ENCODE measurements around the gene FBXO10. TPM values are rescaled to one million over a fixed set of nuclear protein-coding genes. Genes with fewer than 3 reads are reported as not detected.
A peak's percentile ranks its signal among the peaks of the same experiment; 100 is the strongest.
"Not testable (repeated sequence)": the region's sequence is repeated elsewhere in the genome, so short reads cannot be mapped to it uniquely, and the experiment has no call there.

FBXO10 gene
- total RNA-seq, 1 experiment from 2014 or later = 34.1 TPM

DNA sequence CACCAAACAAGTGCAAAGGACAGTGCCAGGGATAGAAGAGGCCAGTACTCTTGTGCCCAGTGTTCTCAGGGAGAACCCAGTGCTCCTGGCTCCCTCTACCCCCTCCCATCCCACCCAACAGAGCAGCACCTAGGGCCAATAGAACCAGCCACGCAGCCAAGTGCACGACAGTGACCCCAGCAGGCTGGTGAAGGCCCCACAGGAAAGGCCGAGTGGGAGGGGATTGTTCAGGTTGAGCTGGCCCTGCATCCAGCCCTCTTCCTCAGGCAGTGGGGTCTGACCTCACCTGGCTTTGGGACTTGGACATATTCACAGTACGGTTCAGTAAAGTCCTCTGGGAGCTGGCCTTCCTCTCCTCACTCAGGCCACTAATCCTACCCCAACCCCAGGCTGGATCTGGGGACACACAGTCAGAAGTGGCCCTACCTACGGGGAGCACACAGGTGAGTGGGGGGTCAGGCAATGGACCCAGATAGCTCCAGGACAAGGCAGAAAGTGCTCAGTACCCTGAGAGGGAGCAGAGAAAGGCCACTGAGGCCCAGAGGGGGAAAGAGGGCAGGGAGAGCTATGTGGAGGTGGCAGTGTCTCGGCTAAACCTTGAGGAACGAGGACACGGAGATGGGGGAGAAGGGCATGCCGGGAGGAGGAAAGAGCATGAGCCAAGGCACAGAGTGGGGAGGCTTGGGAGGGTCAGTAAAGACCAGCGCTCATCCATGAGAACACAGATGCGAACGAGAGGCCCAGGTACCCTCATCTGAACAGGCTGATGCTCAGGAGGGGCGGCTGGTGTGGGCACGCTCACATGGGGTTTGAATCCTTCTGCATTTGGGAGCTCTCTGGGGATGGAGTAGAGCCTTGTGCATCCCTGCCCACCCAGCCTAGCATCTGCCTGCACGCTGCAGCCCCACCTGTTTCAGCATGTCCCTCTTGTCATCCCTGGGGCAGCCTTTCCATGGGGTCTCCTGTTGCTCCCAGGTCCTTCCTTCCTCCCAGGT is 64.9 kb downstream of the FBXO10 start:
- DNase-seq (ENCODE audit: low read depth) = no peak

DNA sequence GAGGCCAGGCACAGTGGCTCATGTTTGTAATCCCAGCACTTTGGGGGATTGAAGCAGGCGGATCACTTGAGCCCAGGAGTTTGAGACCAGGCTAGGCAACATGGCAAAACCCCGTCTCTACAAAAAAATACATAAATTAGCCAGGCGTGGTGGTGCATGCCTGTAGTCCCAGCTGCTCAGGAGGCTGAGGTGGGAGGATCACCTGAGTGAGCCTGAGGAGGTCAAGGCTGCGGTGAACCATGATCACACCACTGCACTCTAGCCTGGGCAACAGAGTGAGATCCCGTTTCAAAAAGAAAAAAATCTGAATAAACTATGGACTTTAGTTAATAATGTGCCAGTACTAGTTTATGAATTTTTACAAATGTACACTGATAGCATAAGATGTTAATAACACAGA is 66.1 kb downstream of the FBXO10 start:
- not testable (repeated sequence) for DNase-seq (ENCODE audit: low read depth)

DNA sequence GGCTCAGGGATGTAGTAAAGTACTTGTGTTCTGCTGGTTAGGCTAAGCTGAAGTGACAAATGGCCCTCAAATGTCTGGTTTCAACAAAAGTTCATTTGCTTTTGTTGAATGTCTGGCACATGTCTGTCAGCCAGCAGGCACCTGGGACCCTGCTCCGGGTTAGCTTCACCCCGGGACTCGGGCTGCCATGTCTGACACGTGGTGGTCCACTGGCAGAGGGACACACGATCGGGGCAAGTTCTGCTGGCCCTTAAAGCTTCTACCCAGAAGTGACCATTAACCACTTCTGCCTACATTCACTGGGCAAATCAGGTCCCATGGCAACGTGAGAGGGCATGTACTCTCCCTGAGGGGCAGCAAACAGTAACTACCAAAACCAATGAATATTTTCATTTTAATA is 66.6 kb downstream of the FBXO10 start:
- DNase-seq (ENCODE audit: low read depth) = no peak

DNA sequence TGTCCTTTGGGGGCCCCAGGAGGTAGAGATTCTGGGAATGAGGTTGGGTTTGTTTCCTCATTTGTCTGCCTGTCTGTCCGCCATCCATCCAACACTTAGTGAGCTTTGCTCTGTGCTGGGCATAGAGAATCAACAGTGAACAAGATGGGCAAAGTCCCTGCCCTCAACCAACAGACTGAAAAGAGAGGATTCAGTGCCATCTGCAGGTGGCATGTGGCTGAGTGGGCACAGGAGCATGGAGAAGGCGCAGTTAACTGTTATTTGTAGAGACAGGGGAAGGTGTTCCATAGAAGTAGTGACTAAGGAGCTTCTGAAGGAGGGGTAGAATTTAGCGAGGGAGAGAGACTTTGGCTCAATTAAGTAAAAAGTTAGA is 67.4 kb downstream of the FBXO10 start:
- DNase-seq (ENCODE audit: low read depth) = no peak

DNA sequence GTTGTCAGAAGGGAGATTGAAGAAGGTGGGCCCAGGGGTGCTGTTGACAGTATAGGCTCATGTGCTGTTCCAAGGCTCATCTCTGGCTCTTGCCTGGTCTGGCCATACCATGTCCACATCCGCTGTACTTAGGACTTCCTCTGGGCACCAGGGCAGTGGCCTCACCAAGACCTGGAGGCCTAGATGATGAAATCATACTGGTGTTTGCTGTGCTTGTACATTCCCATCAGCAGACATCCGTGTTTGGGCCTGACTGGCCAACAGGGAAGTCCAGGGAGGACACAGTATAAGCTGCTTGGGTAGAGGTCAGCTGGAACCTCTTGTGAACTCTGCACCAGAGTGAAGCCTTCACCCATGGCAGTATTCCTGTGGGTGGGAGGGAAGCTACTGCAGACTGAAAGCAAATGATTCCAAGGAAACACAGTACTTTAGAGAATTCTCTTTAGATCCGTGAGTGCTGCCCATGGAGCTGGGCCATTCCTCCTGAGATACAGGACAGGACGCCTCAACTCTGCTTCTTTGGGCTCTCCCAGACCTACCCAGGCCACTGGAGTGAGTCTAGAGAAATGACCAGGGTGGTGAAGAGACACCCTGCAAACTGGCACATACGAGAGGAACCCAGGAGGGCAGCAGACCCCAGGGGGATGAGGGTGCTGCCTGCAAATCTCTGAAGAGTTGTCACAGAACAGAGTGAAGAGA is 67.9 kb downstream of the FBXO10 start:
- no peak for DNase-seq (ENCODE audit: low read depth)

DNA sequence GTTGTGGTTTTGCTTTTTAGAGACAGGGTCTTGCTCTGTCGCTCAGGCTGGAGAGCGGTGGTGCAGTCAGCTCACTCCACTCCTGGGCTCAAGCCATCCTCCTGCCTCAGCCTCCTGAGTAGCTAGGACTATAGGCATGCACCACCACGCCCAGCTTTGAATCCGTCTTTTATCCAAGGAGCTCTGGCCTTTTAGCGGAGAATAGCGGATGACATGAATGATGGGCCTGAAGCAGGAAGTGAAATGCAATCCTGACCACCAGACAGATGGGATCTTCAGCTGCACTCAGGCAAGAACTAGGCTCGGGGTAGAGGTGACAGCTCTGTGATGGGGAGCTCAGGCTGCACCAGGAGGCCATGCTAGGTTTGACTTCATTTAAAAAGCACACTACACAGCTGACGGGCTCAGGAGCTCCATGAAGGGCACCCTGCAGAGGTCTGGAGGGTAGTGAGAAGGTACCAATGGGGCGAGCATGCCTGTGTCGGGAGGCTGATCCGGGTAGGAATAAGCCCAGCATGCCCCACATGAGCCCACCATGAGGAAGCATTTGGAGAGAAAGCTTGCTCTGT is 68.5 kb downstream of the FBXO10 start:
- no peak for DNase-seq (ENCODE audit: low read depth)

DNA sequence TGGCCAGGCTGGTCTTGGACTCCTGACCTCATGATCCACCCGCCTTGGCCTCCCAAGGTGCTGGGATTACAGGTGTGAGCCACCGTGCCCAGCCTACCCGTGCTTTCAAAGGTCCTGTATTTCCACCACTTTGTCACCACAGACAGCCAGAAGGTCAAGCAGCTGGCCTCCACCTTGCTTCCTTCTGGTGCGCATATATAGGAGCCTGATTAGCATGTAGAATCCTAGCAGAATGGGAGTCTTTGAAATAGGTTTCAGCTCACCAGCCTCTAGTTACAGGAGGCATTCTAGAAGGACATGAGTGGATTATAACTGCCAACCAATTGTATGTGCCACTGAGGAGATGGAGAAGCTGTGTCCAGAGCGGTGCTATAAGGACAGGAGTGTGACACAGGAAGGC is 71.6 kb downstream of the FBXO10 start:
- DNase-seq (ENCODE audit: low read depth) = no peak

DNA sequence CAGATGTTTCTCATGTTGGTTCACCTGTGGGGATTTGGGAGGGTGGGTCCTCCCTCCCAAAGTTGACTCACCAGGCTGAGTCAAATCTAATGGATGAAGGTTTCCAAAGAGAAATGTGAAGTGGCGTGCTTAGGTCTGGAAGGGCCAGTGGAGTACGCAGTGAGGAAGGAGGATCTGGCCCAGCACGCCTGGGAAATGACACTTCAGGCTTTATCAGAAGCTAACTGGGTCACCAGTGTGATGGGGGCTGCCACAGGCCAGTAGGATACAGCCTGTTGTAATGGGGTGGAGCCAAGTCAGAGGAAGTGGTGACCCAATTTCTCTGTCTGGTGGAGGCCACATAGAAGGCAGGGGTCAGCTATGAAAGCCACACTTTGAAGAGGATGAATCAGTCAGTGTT is 72.4 kb downstream of the FBXO10 start:
- DNase-seq (ENCODE audit: low read depth) = no peak

DNA sequence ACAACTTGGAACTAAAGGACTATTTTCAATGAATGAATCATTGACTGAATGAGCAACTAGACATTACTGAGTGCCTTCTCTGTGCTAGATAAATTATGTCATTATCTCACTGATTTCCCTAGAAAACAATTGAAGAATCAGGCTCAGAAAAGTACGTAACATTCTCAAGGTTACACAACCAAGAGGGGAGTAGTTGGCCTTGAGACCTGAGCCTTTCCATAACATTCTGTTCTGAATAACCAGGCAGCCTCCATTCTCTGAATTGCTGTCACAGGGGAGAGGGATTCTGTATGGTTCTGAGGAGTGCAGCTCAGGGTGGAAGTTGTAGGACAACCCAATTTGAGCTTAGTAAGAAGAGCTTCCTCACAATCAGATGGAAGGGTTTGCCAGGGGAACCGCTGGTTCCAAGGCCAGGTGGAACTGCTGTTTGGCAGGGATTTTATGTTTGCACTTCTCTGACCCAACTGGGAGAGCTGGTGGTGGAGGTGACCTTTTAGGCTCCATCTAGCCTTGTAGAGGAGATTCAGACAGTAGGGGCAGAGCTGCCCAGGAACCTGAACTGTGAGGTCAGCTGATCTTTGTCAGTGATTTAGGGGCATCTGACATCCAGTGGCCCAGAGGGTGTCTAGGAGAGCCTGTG is 74.1 kb downstream of the FBXO10 start:
- DNase-seq (ENCODE audit: low read depth) = no peak

DNA sequence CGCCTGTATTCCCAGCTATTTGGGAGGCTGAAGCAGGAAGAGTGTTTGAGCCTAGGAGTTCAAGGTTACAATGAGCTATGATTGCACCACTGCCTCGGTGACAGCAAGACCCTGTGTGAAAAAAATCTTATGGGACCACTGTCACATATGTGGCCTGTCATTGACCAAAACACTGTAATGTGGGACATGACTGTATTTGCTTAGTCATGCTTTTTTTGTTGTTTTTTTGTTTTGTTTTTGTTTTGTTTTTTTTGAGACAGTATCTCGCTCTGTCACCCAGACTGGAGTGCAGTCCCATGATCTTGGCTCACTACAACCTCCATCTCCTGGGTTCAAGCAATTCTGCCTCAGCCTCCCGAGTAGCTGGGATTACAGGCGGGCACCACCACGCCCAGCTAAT is 76.9 kb downstream of the FBXO10 start:
- no peak for DNase-seq (ENCODE audit: low read depth)

DNA sequence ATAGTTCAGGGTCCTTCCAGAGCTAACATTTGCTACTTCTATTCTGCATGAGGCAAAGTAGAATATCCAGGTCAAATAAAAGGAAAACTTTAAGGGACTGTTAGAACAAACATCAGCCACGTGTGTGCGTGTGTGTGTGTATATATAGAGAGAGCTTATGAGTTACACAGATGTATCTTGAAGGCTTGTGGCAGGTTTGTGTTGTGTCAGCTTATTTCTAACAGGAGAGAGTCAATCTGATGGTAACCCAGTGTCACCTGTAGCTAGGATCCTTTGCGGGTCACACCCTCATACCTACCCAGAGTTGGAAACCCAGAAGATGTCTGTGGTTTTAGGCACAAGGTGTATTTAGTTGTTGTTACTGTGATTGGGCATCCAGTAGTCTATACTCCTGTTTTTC is 77.7 kb downstream of the FBXO10 start:
- DNase-seq (ENCODE audit: low read depth) = no peak

DNA sequence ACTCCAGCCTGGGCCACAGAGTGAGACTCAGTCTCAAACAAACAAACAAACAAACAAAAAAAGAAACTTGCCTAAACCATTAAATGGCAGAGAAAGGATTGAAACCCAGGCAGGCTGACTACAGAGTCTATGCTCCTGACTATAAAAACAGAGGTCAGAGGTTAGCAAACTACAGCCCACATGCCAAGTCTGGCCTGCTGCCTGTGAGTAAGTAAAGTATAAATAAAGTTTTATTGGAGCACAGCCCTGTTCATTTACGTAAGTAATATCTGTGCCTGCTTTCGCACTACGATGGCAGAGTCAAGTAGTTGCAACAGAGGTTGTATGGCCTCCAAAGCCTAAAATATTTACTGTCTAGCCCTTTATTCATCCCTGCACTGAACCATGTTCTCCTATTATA is 78.9 kb downstream of the FBXO10 start:
- no peak for DNase-seq (ENCODE audit: low read depth)

DNA sequence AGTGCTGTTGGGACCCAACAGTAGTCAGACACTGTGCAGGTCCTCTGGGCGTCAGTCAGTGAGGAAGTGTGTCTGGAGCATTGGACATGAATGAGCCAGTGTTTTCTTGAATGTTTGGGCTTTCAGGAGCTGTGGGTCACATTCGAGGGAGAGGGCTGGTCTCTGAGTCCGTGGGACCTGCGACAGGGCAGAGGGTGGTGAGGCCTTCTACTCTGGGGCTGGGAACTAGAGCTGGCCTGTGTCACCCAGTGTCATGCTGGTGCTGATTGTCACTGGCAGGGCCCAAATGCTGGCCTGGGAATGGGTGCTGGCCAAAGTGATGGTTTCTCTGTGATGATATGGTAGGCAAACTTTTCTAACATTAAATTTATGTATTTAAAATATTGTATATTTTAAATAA is 80.2 kb downstream of the FBXO10 start:
- no peak for DNase-seq (ENCODE audit: low read depth)

DNA sequence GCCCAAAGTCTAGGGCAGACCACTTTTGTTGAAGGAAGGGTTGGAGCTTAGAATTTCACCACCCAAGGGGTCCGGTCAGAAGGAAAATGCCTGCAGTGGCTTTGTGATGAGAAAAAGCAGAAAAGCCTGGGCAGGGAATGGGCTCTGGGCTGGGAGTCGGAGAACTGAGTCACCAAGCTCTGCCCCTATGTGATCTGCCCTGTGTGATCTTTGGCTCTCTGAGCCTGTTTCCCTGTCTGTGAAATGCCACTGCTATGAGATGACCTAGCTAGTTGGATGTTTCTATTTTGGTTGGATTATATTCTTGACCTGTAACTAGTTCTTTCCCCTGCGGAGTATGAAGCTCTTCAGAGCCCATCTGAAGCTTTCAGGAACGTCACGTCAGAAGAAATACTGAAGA is 80.6 kb downstream of the FBXO10 start:
- DNase-seq (ENCODE audit: low read depth) = no peak

DNA sequence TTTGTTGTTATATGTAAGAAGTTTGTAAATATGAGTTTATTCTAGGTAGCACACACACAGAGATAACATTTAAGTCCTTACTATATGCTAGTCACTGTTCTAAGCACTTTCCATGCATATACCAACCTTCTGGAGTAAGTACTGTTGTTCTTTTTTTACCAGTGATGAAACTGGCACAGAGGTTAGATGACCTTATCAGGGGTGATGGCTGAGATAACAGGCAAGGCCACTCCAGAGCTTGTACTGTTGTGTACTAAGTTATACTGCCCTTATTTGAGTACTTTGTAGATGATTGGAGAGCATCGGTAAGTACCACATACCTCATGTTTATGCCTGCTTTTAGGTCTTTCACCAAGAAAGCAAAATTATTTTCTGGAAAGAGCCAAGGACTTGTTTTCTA is 84.2 kb downstream of the FBXO10 start:
- DNase-seq (ENCODE audit: low read depth) = no peak

DNA sequence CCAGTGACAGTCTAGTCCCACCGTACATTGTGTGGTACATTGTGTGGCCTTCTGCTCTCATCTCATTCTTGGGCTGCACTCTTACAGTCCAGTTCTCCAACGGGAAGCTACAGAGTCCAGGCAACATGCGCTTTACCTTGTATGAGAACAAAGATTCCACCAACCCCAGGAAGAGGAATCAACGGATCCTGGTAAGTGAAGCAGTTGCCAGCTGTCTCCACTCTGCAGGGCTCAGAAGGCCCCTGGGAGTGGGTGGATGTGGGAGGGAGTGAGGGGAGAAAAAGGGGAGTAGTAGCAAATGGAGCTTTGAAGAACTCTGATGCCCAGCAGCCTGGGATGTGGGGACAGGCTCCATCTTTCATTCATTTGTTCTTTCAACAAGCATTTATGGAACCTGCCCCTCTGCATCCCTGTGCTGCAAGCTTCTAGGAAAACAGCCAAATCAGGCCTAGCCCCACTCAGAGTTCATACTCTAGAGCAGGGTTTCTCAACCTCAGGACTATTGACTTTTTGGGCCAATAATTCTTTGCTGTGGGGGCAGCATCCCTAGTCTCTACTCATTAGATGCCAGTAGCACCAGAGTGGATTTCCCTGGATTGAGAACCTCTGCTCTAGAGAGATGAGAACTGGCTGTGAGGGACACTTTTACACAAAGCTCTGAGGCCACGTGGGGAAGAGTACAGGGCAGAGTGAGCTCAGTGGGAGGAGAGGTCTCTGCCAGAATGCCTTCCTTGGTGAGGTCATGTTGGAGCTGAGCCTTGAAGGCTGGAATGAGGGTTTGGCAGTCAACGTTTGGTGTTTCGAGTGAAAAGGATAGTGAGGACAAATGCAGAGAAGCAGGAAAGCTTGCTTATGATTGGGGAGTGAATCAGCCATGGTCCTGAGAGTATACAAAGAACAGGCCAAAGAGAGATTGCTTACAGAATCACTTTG is 89.3 kb downstream of the FBXO10 start:
- DNase-seq (ENCODE audit: low read depth) = peak; percentile 65

DNA sequence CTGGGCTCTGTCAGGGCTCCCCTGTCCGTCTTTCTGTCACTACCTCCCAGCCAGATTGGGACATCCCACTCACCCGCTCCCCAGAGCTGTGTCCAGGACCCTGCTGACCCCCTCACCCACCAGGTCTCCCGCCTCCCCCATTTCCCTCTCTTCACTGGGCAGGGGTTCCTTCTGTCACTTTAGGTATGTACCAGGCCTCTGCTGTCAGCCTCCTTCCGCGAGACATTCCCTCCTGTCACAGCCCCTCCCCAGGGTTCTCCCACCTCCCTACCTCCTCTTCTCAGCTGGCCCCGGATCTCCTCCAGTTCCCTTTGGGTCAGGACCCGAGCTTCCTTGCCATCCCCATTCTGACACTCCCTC is 89.9 kb downstream of the FBXO10 start:
- DNase-seq (ENCODE audit: low read depth) = no peak

DNA sequence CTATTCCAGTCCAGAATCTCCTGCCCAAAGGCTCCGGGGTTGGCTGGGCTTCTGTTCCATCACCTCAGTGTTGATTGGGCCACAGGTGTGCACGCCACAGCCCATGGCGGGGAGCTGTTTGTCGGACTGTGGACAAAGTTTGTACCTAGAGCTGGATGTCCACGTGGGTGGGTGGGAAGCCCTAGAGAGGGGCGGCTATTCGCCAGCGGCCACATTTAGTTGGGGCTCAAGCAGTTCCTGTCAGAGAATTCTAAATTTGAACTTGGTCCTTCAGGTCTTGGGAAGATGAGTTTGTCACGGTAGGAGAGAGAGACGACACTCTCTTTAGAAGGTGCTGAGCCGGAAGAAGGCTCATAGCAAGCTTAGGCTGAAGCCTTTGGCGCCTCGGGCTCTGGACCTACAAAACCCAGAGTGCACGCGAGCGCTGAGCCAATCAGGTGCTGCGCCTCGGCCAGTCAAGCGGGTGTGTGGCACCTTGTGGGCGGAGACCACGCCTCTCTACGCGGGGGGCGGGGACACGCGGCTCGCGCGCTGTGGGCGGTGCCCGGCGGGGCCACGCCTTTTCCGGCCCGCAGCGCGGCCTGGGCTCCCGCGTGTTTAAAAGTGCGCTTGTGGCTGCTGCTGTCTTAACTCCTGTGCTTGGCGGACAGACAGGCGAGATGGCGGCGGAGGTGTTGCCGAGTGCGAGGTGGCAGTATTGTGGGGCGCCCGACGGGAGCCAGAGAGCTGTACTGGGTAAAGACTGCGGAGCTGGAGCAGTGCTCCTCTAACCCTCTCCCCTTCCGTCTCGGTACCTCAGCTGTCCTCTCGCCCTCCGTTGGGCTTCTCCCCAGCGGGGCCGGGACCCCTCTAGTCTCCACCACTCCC is 90.6 kb downstream of the FBXO10 start, which contains the start of gene POLR1E:
POLR1E (plus strand) TSS at position 560 of the 867 bp plus-strand sequence; CDS start at position 660, 100 bp downstream.
- peak; percentile 89 for DNase-seq (ENCODE audit: low read depth)

DNA sequence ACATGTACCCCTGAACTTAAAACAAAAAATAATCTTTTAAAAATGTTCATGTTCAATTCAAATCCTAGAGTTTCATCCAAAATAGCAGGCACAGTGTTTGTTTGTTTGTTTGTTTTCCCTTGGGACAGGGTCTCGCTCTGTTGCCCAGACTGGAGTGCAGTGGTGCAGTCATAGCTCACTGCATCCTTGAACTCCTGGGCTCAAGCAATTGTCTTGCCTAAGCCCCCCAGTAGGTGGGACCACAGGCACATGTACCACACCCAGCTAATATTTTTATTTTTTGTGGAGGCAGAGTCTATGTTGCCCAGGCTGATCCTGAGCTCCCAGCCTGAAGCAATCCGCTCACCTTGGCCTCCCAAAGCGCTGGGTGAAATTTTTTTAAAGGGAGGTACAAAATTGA is 95.4 kb downstream of the FBXO10 start:
- DNase-seq (ENCODE audit: low read depth) = no peak

All from LHCN-M2 (cell line).